SU-DHL-6 (cell line): ENCODE data around the gene SCRN1.

ENCODE experiments used
- CTCF ChIP-seq: fragments of 200-600 bp; sonication (generic); IDR thresholded peaks from one replicate; pipeline ENCODE4 v1.5.1; 2017; ENCODE audit warnings: antibody characterized with exemption, mild to moderate bottlenecking, low read length, moderate library complexity; ENCODE audit not compliant: insufficient read depth, poor library complexity, severe bottlenecking
- EZH2phosphoT487 ChIP-seq: fragments of 200-600 bp; sonication (generic), shearing (Covaris generic); conservative IDR thresholded peaks from 2 replicates; pipeline ENCODE4 v1.6.1; 2018; ENCODE audit warnings: mild to moderate bottlenecking, antibody characterized with exemption, low read length, moderate library complexity, mixed read lengths

GRCh38 chr7:30032310-30033125, 42.9 kb upstream of the SCRN1 start:
- no peak for TF ChIP-seq CTCF
- TF ChIP-seq EZH2phosphoT487, result no peak
